ENCODE measurements around the gene SPRN. TPM values are rescaled to one million over a fixed set of nuclear protein-coding genes. Genes with fewer than 3 reads are reported as not detected.

Gene SPRN
- total RNA-seq: not detected in 2 replicates

GRCh38 chr10:133424601-133425000, at the start of gene SPRN:
TSS of gene SPRN (minus strand) at chr10:133424625. CDS start at chr10:133423681, 944 bp downstream.

GRCh38 chr10:133453516-133454203, 29.2 kb upstream of the SPRN start, which contains the start of gene SCART1:
TSS of gene SCART1 (plus strand) at chr10:133453945. CDS start at chr10:133453998, 53 bp downstream.

GRCh38 chr10:133394064-133394663, 30.3 kb downstream of the SPRN start, which contains the start of gene MTG1:
TSS of gene MTG1 (plus strand) at chr10:133394157. CDS start at chr10:133394221, 64 bp downstream.

GRCh38 chr10:133379152-133379800, 45.1 kb downstream of the SPRN start, which contains the start of gene PAOX:
TSS of gene PAOX (plus strand) at chr10:133379262. CDS start at chr10:133379317, 55 bp downstream.

GRCh38 chr10:133373174-133374090, 51.0 kb downstream of the SPRN start, which contains the start of gene ECHS1:
TSS of gene ECHS1 (minus strand) at chr10:133373354. CDS start at chr10:133373333, 21 bp downstream.

Other genes starting within 250 kb of the SPRN start
- gene UTF1, start 194.4 kb downstream of the SPRN start, total RNA-seq: not detected in 2 replicates
- not detected in 2 replicates for gene VENTX, start 186.8 kb downstream of the SPRN start, total RNA-seq
- gene ADAM8, start 147.8 kb downstream of the SPRN start, total RNA-seq: 26.5 and 147 TPM in 2 replicates
- gene TUBGCP2, start 115.8 kb downstream of the SPRN start, total RNA-seq: 35.2 and 55.2 TPM in 2 replicates
- 11.3 and 11.9 TPM in 2 replicates for gene ZNF511, start 115.7 kb downstream of the SPRN start, total RNA-seq
- not detected in 2 replicates for gene CALY, start 87.7 kb downstream of the SPRN start, total RNA-seq
- not detected in 2 replicates for gene PRAP1, start 77.3 kb downstream of the SPRN start, total RNA-seq
- 2.8 and 11.3 TPM in 2 replicates for gene FUOM, start 66.6 kb downstream of the SPRN start, total RNA-seq
- 45.8 and 52.6 TPM in 2 replicates for gene ECHS1, start 51.3 kb downstream of the SPRN start, total RNA-seq
- 3.9 and 6.8 TPM in 2 replicates for gene PAOX, start 45.4 kb downstream of the SPRN start, total RNA-seq
- gene MTG1, start 30.5 kb downstream of the SPRN start, total RNA-seq: 16.7 and 29.1 TPM in 2 replicates
- gene SCART1, start 29.3 kb upstream of the SPRN start, total RNA-seq: 0.34 and 0.64 TPM in 2 replicates
- 0.93 and 1.7 TPM in 2 replicates for gene CYP2E1, start 102.7 kb upstream of the SPRN start, total RNA-seq
- not detected in 2 replicates for gene SYCE1, start 141.0 kb upstream of the SPRN start, total RNA-seq
- gene FRG2B, start 202.2 kb upstream of the SPRN start, total RNA-seq: not detected in 2 replicates

All from nasal cavity respiratory epithelium epithelial cell of viscerocranial mucosa (primary cell).